Liver (tissue), 9 donors: ENCODE measurements around the gene LRRC18. TPM values are rescaled to one million over a fixed set of nuclear protein-coding genes. Genes with fewer than 3 reads are reported as not detected.

Experiments
- DNase-seq: peaks from one replicate; pipeline ENCODE4 v3.0.0-alpha.2; 2017; ENCODE audit warnings: low spot score
- H3K27ac ChIP-seq, 2 donors: one replicate each; pipeline ENCODE4 v1.7.0; 2013; ENCODE audit warnings: inconsistent platforms in 2 of 2, low read length in 2 of 2, control low read depth in 1 of 2, low read depth in 1 of 2, mild to moderate bottlenecking in 1 of 2
- H3K27me3 ChIP-seq, 4 donors: one replicate each; pipeline versions ENCODE4 v1.6.1 to v1.7.0; 2013; ENCODE audit warnings: low read length in 3 of 4, inconsistent platforms in 1 of 4, mild to moderate bottlenecking in 1 of 4, moderate library complexity in 1 of 4; ENCODE audit not compliant: control insufficient read depth in 4 of 4, insufficient read depth in 4 of 4
- H3K36me3 ChIP-seq, 4 donors: one replicate each; pipeline versions ENCODE4 v1.6.1 to v1.7.0; 2013; ENCODE audit warnings: low read length in 3 of 4, mild to moderate bottlenecking in 3 of 4, low read depth in 1 of 4, moderate library complexity in 1 of 4; ENCODE audit not compliant: control insufficient read depth in 4 of 4, insufficient read depth in 3 of 4
- H3K4me1 ChIP-seq, 4 donors: one replicate each; pipeline versions ENCODE4 v1.6.1 to v1.7.0; 2013; ENCODE audit warnings: low read length in 3 of 4, mild to moderate bottlenecking in 3 of 4, moderate library complexity in 1 of 4; ENCODE audit not compliant: control insufficient read depth in 4 of 4, insufficient read depth in 4 of 4
- H3K4me3 ChIP-seq, 3 donors: one replicate each; pipeline versions ENCODE4 v1.6.1 to v1.7.0; 2013; ENCODE audit warnings: low read length in 3 of 3, control low read depth in 1 of 3, low read depth in 1 of 3, mild to moderate bottlenecking in 1 of 3
- H3K9ac ChIP-seq, 2 donors: one replicate each; pipeline ENCODE4 v1.7.0; 2013; ENCODE audit warnings: low read length in 2 of 2, mild to moderate bottlenecking in 2 of 2, moderate library complexity in 2 of 2, control low read depth in 1 of 2, low read depth in 1 of 2
- H3K9me3 ChIP-seq, 4 donors: one replicate each; pipeline versions ENCODE4 v1.6.1 to v1.7.0; 2013; ENCODE audit warnings: low read length in 3 of 4; ENCODE audit not compliant: control insufficient read depth in 4 of 4
- EGR1 ChIP-seq, 2 donors: IDR thresholded peaks; 2 replicates each; pipeline ENCODE4 v1.6.1; 2016 to 2018; ENCODE audit warnings: antibody characterized with exemption in 2 of 2, low read depth in 2 of 2
- FOXA1 ChIP-seq: IDR thresholded peaks from 2 replicates; pipeline ENCODE4 v1.6.1; 2016; ENCODE audit warnings: antibody characterized with exemption
- FOXA2 ChIP-seq: IDR thresholded peaks from 2 replicates; pipeline ENCODE4 v1.6.1; 2016; ENCODE audit warnings: antibody characterized with exemption
- GABPA ChIP-seq, 2 donors: IDR thresholded peaks in 1 of 2; conservative IDR thresholded peaks in 1 of 2; 2 replicates each; pipeline ENCODE4 v1.6.1; 2016; ENCODE audit warnings: antibody characterized with exemption in 2 of 2, mild to moderate bottlenecking in 1 of 2, moderate library complexity in 1 of 2
- HNF4A ChIP-seq, 2 donors: conservative IDR thresholded peaks; 2 replicates each; pipeline ENCODE4 v1.6.1; 2016; ENCODE audit warnings: antibody characterized with exemption in 2 of 2, mild to moderate bottlenecking in 2 of 2
- HNF4G ChIP-seq: IDR thresholded peaks from 2 replicates; pipeline ENCODE4 v1.6.1; 2016; ENCODE audit warnings: antibody characterized with exemption
- JUND ChIP-seq, 2 donors: IDR thresholded peaks; 2 replicates each; pipeline ENCODE4 v1.6.1; 2016; ENCODE audit warnings: antibody characterized with exemption in 2 of 2
- NR2F2 ChIP-seq: IDR thresholded peaks from 2 replicates; pipeline ENCODE4 v1.6.1; 2016; ENCODE audit warnings: antibody characterized with exemption
- RAD21 ChIP-seq, 2 donors: IDR thresholded peaks; 2 replicates each; pipeline ENCODE4 v1.6.1; 2016; ENCODE audit warnings: antibody characterized with exemption in 2 of 2, mild to moderate bottlenecking in 2 of 2
- RXRA ChIP-seq, 2 donors: IDR thresholded peaks; 2 replicates each; pipeline ENCODE4 v1.6.1; 2017 to 2018; ENCODE audit warnings: antibody characterized with exemption in 2 of 2, mild to moderate bottlenecking in 1 of 2
- SP1 ChIP-seq: IDR thresholded peaks from 2 replicates; pipeline ENCODE4 v1.6.1; 2018; ENCODE audit warnings: antibody characterized with exemption, mild to moderate bottlenecking
- TAF1 ChIP-seq: conservative IDR thresholded peaks from 2 replicates; pipeline ENCODE4 v1.6.1; 2016; ENCODE audit warnings: antibody characterized with exemption, mild to moderate bottlenecking
- YY1 ChIP-seq: IDR thresholded peaks from 2 replicates; pipeline ENCODE4 v1.6.1; 2016; ENCODE audit warnings: antibody characterized with exemption, mild to moderate bottlenecking
- WGBS: extraction: QIAGEN DNeasy Blood & Tissue Kit; methylation state at CpG from one replicate; pipeline ENCODE4 v1.1.7; 2013; 5-methylcytosine and 5-hydroxymethylcytosine counted together
- polyA plus RNA-seq, 2 donors: library from polyadenylated mRNA; stranded (reverse) in 1 of 2; unstranded in 1 of 2; fragments of 200-250 nt in 1 of 2; fragments of >200 nt in 1 of 2; fragmentation: Nextera tagmentation in 1 of 2; extraction: Ambion mirVana in 1 of 2; gene quantifications; one replicate each; pipeline versions ENCODE4 v1.2.1 to v1.2.3, GENCODE V29; 2013 to 2015
- total RNA-seq, 2 donors: library from RNA; depleted of rRNA; stranded (reverse); fragments of >200 nt; gene quantifications; one replicate each; pipeline ENCODE4 v1.2.3, GENCODE V29; 2014
- TF ChIP-seq, protein P1 (sequence below): IDR thresholded peaks from 2 replicates; pipeline ENCODE4 v1.6.1; 2016; ENCODE audit warnings: antibody characterized with exemption
- TF ChIP-seq, protein P2 (sequence below): IDR thresholded peaks from 2 replicates; pipeline ENCODE4 v1.6.1; 2016; ENCODE audit warnings: antibody characterized with exemption, mild to moderate bottlenecking
- TF ChIP-seq, protein P3 (sequence below): fragments of 150-350 bp; IDR thresholded peaks from 2 replicates; pipeline ENCODE4 v1.5.1; 2017; ENCODE audit warnings: improper control_type of control experiment, low read depth, low read length; ENCODE audit not compliant: missing input control
- TF ChIP-seq, protein P4 (sequence below): IDR thresholded peaks from 2 replicates; pipeline ENCODE4 v1.6.1; 2016; ENCODE audit warnings: antibody characterized with exemption
- TF ChIP-seq, protein P5 (sequence below): IDR thresholded peaks from 2 replicates; pipeline ENCODE4 v1.6.1; 2016; ENCODE audit warnings: antibody characterized with exemption
- donor health status: healthy.
- donor health status: healthy.
- donor health status: healthy.
- donor health status: healthy.
- donor health status: healthy.

Gene LRRC18
- total and polyA plus RNA-seq, 4 donors: not detected

DNA sequence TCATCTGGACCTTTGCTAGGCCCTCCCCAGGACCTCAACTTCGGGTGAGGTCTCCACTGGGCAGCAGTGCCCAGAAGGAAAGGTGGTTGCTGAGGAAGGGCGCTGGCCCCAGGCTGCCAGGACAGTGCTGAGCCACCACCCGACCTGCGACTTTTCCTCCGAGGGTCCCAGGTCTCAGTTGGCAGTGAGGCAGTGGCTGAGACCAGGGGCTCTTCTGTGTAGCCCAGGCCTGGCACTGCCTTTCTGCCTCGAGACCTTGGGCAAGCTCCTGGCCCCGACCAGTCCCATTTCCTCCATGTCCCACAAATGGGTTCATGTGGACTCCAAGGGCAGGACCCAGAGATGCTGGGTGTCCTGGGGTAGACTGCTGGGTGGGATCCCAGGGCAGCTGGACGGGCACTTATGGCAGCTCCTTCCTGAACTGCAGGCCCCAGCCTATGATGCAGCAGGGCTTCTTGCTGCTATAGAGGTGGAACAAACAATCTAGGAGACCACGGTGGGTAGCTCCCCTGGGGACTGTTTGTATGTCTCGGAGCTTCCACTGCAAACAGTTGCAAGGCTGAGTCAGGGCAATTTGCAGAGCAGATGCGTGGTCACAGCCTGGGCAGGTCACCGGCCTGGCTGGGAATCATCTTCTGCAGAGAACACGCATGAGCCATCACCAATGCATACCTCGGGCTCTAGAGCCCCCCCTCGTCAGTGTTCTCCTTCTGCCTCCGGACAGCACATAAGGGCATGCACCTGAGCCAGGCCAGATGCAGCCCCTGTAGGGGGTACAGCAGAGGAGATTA, 17.9 kb upstream of the LRRC18 start:
- 94% methylated on average over 16 of the region's 16 CpGs for WGBS
- no peak overlapping the region for H3K27ac ChIP-seq
- H3K27me3 ChIP-seq: no peaks in the 10 kb centered on the region
- TF ChIP-seq SP1 (no peak), FOXA2 (no peak), RXRA (IDR thresholded peaks at IDR 0.05) (no peak), EGR1 (IDR thresholded peaks at IDR 0.05; ENCODE audit: low read depth in 2 of 2) (no peak), FOXA1 (no peak), HNF4G (no peak), RAD21 (IDR thresholded peaks at IDR 0.05) (no peak), HNF4A (conservative IDR thresholded peaks at IDR 0.05) (no peak), YY1 (no peak), JUND (IDR thresholded peaks at IDR 0.05) (no peak), NR2F2 (no peak), TAF1 (no peak), GABPA (IDR thresholded peaks at IDR 0.05 in 1 of 2, conservative IDR thresholded peaks at IDR 0.05 in 1 of 2) (no peak)
- TF ChIP-seq, protein P1, sequence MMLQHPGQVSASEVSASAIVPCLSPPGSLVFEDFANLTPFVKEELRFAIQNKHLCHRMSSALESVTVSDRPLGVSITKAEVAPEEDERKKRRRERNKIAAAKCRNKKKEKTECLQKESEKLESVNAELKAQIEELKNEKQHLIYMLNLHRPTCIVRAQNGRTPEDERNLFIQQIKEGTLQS: no peak
- TF ChIP-seq, protein P2, sequence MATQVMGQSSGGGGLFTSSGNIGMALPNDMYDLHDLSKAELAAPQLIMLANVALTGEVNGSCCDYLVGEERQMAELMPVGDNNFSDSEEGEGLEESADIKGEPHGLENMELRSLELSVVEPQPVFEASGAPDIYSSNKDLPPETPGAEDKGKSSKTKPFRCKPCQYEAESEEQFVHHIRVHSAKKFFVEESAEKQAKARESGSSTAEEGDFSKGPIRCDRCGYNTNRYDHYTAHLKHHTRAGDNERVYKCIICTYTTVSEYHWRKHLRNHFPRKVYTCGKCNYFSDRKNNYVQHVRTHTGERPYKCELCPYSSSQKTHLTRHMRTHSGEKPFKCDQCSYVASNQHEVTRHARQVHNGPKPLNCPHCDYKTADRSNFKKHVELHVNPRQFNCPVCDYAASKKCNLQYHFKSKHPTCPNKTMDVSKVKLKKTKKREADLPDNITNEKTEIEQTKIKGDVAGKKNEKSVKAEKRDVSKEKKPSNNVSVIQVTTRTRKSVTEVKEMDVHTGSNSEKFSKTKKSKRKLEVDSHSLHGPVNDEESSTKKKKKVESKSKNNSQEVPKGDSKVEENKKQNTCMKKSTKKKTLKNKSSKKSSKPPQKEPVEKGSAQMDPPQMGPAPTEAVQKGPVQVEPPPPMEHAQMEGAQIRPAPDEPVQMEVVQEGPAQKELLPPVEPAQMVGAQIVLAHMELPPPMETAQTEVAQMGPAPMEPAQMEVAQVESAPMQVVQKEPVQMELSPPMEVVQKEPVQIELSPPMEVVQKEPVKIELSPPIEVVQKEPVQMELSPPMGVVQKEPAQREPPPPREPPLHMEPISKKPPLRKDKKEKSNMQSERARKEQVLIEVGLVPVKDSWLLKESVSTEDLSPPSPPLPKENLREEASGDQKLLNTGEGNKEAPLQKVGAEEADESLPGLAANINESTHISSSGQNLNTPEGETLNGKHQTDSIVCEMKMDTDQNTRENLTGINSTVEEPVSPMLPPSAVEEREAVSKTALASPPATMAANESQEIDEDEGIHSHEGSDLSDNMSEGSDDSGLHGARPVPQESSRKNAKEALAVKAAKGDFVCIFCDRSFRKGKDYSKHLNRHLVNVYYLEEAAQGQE: no peak
- TF ChIP-seq, protein P3, sequence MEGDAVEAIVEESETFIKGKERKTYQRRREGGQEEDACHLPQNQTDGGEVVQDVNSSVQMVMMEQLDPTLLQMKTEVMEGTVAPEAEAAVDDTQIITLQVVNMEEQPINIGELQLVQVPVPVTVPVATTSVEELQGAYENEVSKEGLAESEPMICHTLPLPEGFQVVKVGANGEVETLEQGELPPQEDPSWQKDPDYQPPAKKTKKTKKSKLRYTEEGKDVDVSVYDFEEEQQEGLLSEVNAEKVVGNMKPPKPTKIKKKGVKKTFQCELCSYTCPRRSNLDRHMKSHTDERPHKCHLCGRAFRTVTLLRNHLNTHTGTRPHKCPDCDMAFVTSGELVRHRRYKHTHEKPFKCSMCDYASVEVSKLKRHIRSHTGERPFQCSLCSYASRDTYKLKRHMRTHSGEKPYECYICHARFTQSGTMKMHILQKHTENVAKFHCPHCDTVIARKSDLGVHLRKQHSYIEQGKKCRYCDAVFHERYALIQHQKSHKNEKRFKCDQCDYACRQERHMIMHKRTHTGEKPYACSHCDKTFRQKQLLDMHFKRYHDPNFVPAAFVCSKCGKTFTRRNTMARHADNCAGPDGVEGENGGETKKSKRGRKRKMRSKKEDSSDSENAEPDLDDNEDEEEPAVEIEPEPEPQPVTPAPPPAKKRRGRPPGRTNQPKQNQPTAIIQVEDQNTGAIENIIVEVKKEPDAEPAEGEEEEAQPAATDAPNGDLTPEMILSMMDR: no peak
- TF ChIP-seq, protein P4, sequence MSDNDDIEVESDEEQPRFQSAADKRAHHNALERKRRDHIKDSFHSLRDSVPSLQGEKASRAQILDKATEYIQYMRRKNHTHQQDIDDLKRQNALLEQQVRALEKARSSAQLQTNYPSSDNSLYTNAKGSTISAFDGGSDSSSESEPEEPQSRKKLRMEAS: no peak
- TF ChIP-seq, protein P5, sequence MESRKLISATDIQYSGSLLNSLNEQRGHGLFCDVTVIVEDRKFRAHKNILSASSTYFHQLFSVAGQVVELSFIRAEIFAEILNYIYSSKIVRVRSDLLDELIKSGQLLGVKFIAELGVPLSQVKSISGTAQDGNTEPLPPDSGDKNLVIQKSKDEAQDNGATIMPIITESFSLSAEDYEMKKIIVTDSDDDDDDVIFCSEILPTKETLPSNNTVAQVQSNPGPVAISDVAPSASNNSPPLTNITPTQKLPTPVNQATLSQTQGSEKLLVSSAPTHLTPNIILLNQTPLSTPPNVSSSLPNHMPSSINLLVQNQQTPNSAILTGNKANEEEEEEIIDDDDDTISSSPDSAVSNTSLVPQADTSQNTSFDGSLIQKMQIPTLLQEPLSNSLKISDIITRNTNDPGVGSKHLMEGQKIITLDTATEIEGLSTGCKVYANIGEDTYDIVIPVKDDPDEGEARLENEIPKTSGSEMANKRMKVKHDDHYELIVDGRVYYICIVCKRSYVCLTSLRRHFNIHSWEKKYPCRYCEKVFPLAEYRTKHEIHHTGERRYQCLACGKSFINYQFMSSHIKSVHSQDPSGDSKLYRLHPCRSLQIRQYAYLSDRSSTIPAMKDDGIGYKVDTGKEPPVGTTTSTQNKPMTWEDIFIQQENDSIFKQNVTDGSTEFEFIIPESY: no peak
- no peak overlapping the region for H3K4me3 ChIP-seq
- no peaks in the 10 kb centered on the region for H3K36me3 ChIP-seq
- H3K4me1 ChIP-seq: no peaks in the 10 kb centered on the region
- H3K9ac ChIP-seq: no peak overlapping the region
- H3K9me3 ChIP-seq: no peaks in the 10 kb centered on the region
- no peak for DNase-seq
